CD4-positive, alpha-beta T cell treated with Interleukin-17A for 4 hours (primary cell): ENCODE results near the gene PPM1B.
"Not testable (repeated sequence)": the region's sequence is repeated elsewhere in the genome, so short reads cannot be mapped to it uniquely, and the experiment has no call there.

Experiments used
- DNase-seq: peaks from one replicate; pipeline ENCODE4 v3.0.0-alpha.2; 2020; ENCODE audit warnings: mixed read lengths

PPM1B gene

GRCh38 chr2:44168681-44169154 is at the start of gene PPM1B:
TSS of gene PPM1B (plus strand) at chr2:44168875. CDS start at chr2:44201200, 32,325 bp downstream.
- DNase-seq = peak; percentile 100

- no peak for DNase-seq
These were observed 48.8 kb upstream of the PPM1B start for GRCh38 chr2:44119878-44120277.

- peak; percentile 30 for DNase-seq
These were observed 48.2 kb upstream of the PPM1B start for GRCh38 chr2:44120428-44120827.

- no peak for DNase-seq
These were observed 46.8 kb upstream of the PPM1B start for GRCh38 chr2:44121899-44122298.

GRCh38 chr2:44124500-44124899 is 44.2 kb upstream of the PPM1B start:
- no peak for DNase-seq

GRCh38 chr2:44126106-44126797 is 42.4 kb upstream of the PPM1B start:
- DNase-seq = no peak

GRCh38 chr2:44130441-44130840 is 38.2 kb upstream of the PPM1B start:
- no peak for DNase-seq

- no peak for DNase-seq
These were observed 37.5 kb upstream of the PPM1B start for GRCh38 chr2:44131177-44131576.

GRCh38 chr2:44133602-44134001 is 35.1 kb upstream of the PPM1B start:
- not testable (repeated sequence) for DNase-seq

- DNase-seq = no peak
These were observed 33.8 kb upstream of the PPM1B start for GRCh38 chr2:44134848-44135247.

- no peak for DNase-seq
These were observed 33.4 kb upstream of the PPM1B start for GRCh38 chr2:44135296-44135695.

GRCh38 chr2:44135771-44136170 is 32.9 kb upstream of the PPM1B start:
- DNase-seq = no peak

- no peak for DNase-seq
These were observed 32.4 kb upstream of the PPM1B start for GRCh38 chr2:44136252-44136651.

GRCh38 chr2:44137048-44137447 is 31.6 kb upstream of the PPM1B start:
- no peak for DNase-seq

GRCh38 chr2:44137872-44138551 is 30.7 kb upstream of the PPM1B start:
- no peak for DNase-seq

- DNase-seq = no peak
These were observed 28.9 kb upstream of the PPM1B start for GRCh38 chr2:44139741-44140140.

- DNase-seq = no peak
These were observed 26.4 kb upstream of the PPM1B start for GRCh38 chr2:44142306-44142705.

GRCh38 chr2:44143701-44144100 is 25.0 kb upstream of the PPM1B start:
- DNase-seq = no peak

- no peak for DNase-seq
These were observed 19.7 kb upstream of the PPM1B start for GRCh38 chr2:44148999-44149398.

GRCh38 chr2:44150473-44150872 is 18.2 kb upstream of the PPM1B start:
- DNase-seq = no peak

- DNase-seq = no peak
These were observed 15.6 kb upstream of the PPM1B start for GRCh38 chr2:44152865-44153669.

GRCh38 chr2:44155666-44156446 is 12.8 kb upstream of the PPM1B start:
- DNase-seq = no peak

- no peak for DNase-seq
These were observed 4.9 kb upstream of the PPM1B start for GRCh38 chr2:44163777-44164176.
